HepG2 (cell line): Measurements from ENCODE around the gene MRPL27. TPM values are rescaled to one million over a fixed set of nuclear protein-coding genes. Genes with fewer than 3 reads are reported as not detected.

Experiments used
- ASH2L ChIP-seq: fragments of 300-600, 200-600 bp; sonication (generic); IDR thresholded peaks from 2 replicates; pipeline ENCODE4 v1.7.0; 2017; ENCODE audit warnings: low read depth, mild to moderate bottlenecking, moderate library complexity, mixed read lengths, low read length; ENCODE audit not compliant: insufficient read length
- CCDC6 ChIP-seq: sonication (generic); formaldehyde crosslinking; IDR thresholded peaks from 2 replicates; pipeline ENCODE4 v1.8.1; 2022; ENCODE audit warnings: mild to moderate bottlenecking, missing genetic modification reagents, moderate library complexity
- CEBPB ChIP-seq: IDR thresholded peaks from 2 replicates; pipeline ENCODE4 v1.6.1; 2011; ENCODE audit warnings: low read depth, low read length, improper control_type of control experiment, borderline replicate concordance
- ESRRA ChIP-seq: sonication (generic); formaldehyde crosslinking; IDR thresholded peaks from 2 replicates; pipeline ENCODE4 v1.5.1; 2020; ENCODE audit warnings: mild to moderate bottlenecking, low read depth, missing genetic modification reagents
- FOXK2 ChIP-seq: fragments of 450-650 bp; IDR thresholded peaks from 2 replicates; pipeline ENCODE4 v1.6.1; 2016
- GATAD2A ChIP-seq: IDR thresholded peaks from 2 replicates; pipeline ENCODE4 v1.6.1; 2016
- HDAC1 ChIP-seq: sonication (generic); formaldehyde crosslinking; IDR thresholded peaks from 2 replicates; pipeline ENCODE4 v1.5.1; 2020; ENCODE audit warnings: mild to moderate bottlenecking, missing genetic modification reagents
- HNF4A ChIP-seq: sonication (generic); formaldehyde crosslinking; IDR thresholded peaks from 2 replicates; pipeline ENCODE4 v1.4.0; 2020; ENCODE audit warnings: missing genetic modification reagents
- KLF16 ChIP-seq, 2 experiments: sonication (generic) in 1 of 2; formaldehyde crosslinking in 1 of 2; IDR thresholded peaks; 2 replicates each; pipeline versions ENCODE4 v1.6.1 to v1.8.0; 2016 to 2023; ENCODE audit warnings: missing genetic modification reagents in 2 of 2, missing compliant biosample characterization in 1 of 2
- MEIS1 ChIP-seq: sonication (generic); formaldehyde crosslinking; IDR thresholded peaks from 2 replicates; pipeline ENCODE4 v1.9.0; 2021; ENCODE audit warnings: mild to moderate bottlenecking, missing genetic modification reagents, moderate library complexity, borderline replicate concordance
- NFYC ChIP-seq: IDR thresholded peaks from 2 replicates; pipeline ENCODE4 v1.6.1; 2016; ENCODE audit warnings: missing genetic modification reagents, missing compliant biosample characterization
- NR2C2 ChIP-seq: sonication (generic); formaldehyde crosslinking; IDR thresholded peaks from 2 replicates; pipeline ENCODE4 v1.4.0; 2020; ENCODE audit warnings: missing genetic modification reagents, mild to moderate bottlenecking, moderate library complexity, borderline replicate concordance
- PAWR ChIP-seq: sonication (generic); formaldehyde crosslinking; IDR thresholded peaks from 2 replicates; pipeline ENCODE4 v1.4.0; 2020; ENCODE audit warnings: missing genetic modification reagents, mild to moderate bottlenecking, borderline replicate concordance
- PTBP1 ChIP-seq: fragments of 200-400 bp; formaldehyde crosslinking; IDR thresholded peaks from 2 replicates; pipeline ENCODE4 v1.6.1; 2018; ENCODE audit warnings: low read length, low read depth; ENCODE audit not compliant: poor library complexity, severe bottlenecking
- SP5 ChIP-seq: IDR thresholded peaks from 2 replicates; pipeline ENCODE4 v1.6.1; 2016; ENCODE audit warnings: low read depth, borderline replicate concordance
- SRSF1 ChIP-seq: fragments of 200-400 bp; formaldehyde crosslinking; optimal IDR thresholded peaks from 2 replicates; pipeline ENCODE3; 2017; ENCODE audit warnings: mild to moderate bottlenecking, low read depth, low read length, moderate library complexity
- TFE3 ChIP-seq: IDR thresholded peaks from 2 replicates; pipeline ENCODE4 v1.6.1; 2016
- ZBTB14 ChIP-seq: sonication (generic); formaldehyde crosslinking; IDR thresholded peaks from 2 replicates; pipeline ENCODE4 v1.4.0; 2020; ENCODE audit warnings: missing genetic modification reagents
- ZFP36L1 ChIP-seq: sonication (generic); formaldehyde crosslinking; IDR thresholded peaks from 2 replicates; pipeline ENCODE4 v1.8.0; 2022; ENCODE audit warnings: mild to moderate bottlenecking, missing genetic modification reagents, moderate library complexity
- ZMYM4 ChIP-seq: sonication (generic); formaldehyde crosslinking; IDR thresholded peaks from 2 replicates; pipeline ENCODE4 v1.8.1; 2023; ENCODE audit warnings: mild to moderate bottlenecking, missing genetic modification reagents
- ZNF124 ChIP-seq: sonication (generic); formaldehyde crosslinking; IDR thresholded peaks from 2 replicates; pipeline ENCODE4 v1.4.0; 2020; ENCODE audit warnings: missing genetic modification reagents
- ZNF451 ChIP-seq: sonication (generic); formaldehyde crosslinking; IDR thresholded peaks from 2 replicates; pipeline ENCODE4 v1.5.0; 2020; ENCODE audit warnings: mild to moderate bottlenecking, missing genetic modification reagents
- ZNF597 ChIP-seq: sonication (generic); formaldehyde crosslinking; IDR thresholded peaks from 2 replicates; pipeline ENCODE4 v1.5.0; 2020; ENCODE audit warnings: missing genetic modification reagents
- ZNF720 ChIP-seq: sonication (generic); formaldehyde crosslinking; IDR thresholded peaks from 2 replicates; pipeline ENCODE4 v1.4.0; 2020; ENCODE audit warnings: missing genetic modification reagents
- ZNF800 ChIP-seq: sonication (generic); formaldehyde crosslinking; IDR thresholded peaks from 2 replicates; pipeline ENCODE4 v1.4.0; 2020; ENCODE audit warnings: missing genetic modification reagents
- polyA plus RNA-seq, 8 experiments: library from polyadenylated mRNA; depleted of rRNA in 3 of 8; stranded (reverse) in 7 of 8; unstranded in 1 of 8; fragments of >200 nt; fragmentation: Illumina TruSeq in 4 of 8; extraction: Trizol in 4 of 8; gene quantifications; 2 replicates each; pipeline versions ENCODE4 v1.2.1 to v1.2.3, GENCODE V29; 2011 to 2016; ENCODE audit warnings: low read depth in 4 of 8, missing spikeins in 1 of 8, mixed read lengths in 1 of 8; ENCODE audit not compliant: insufficient read depth in 1 of 8
- total RNA-seq, 5 experiments: library from RNA; depleted of rRNA; stranded (reverse); fragments of >200 nt; fragmentation: Illumina TruSeq; extraction: Trizol; gene quantifications; 2 replicates each; pipeline ENCODE4 v1.2.3, GENCODE V29; 2016; ENCODE audit warnings: low read depth in 1 of 5

The MRPL27 gene
- total and polyA plus RNA-seq, 2 of the 13 experiments (the other 11 are each of a cell fraction or from before 2014, with no cell fraction given): 137 to 217 TPM

- TF ChIP-seq ESRRA (CRISPR knock-in tag) (no peak), ZNF800 (CRISPR knock-in tag) (peak; percentile 88; the same call in 1 of the 2 replicates), PTBP1 (no peak), MEIS1 (CRISPR knock-in tag) (0 out of 2 replicates have a peak, but pooled peaks have one; percentile 9), GATAD2A (CRISPR knock-in tag) (peak; percentile 48; the same call in 1 of the 2 replicates), HDAC1 (CRISPR knock-in tag) (no peak; the same call in 1 of the 2 replicates), NFYC (CRISPR knock-in tag) (no peak), ZFP36L1 (CRISPR knock-in tag) (no peak), TFE3 (CRISPR knock-in tag) (0 out of 2 replicates have a peak, but pooled peaks have one; percentile 30), KLF16 (CRISPR knock-in tag; IDR thresholded peaks at IDR 0.05) (peak in 1 of 2 experiments; percentile 71; a peak in 2 of 4 replicates), ZNF597 (CRISPR knock-in tag) (no peak), FOXK2 (no peak), SRSF1 (no peak), SP5 (CRISPR knock-in tag) (peak; percentile 60), CCDC6 (CRISPR knock-in tag) (peak; percentile 92; the same call in 1 of the 2 replicates), PAWR (CRISPR knock-in tag) (no peak), ZBTB14 (CRISPR knock-in tag) (peak; percentile 94), ZNF124 (no peak), ASH2L (peak; percentile 63), NR2C2 (CRISPR knock-in tag) (peak; percentile 16; the same call in 1 of the 2 replicates), HNF4A (CRISPR knock-in tag) (peak; percentile 53; the same call in 1 of the 2 replicates), ZNF451 (CRISPR knock-in tag) (peak; percentile 65; the same call in 1 of the 2 replicates), CEBPB (no peak), ZMYM4 (CRISPR knock-in tag) (no peak), ZNF720 (CRISPR knock-in tag) (no peak)
These were observed 27.3 kb downstream of the MRPL27 start, which contains the start of gene XYLT2 (continued) for GRCh38 chr17:50345432-50346312.
